GM12878 (cell line): ENCODE results near the gene TLX2. TPM values are rescaled to one million over a fixed set of nuclear protein-coding genes. Genes with fewer than 3 reads are reported as not detected.

Source experiments
- ATAC-seq: fragments of 200-7000 bp; cut with Tn5 transposase; 3 replicates; pipeline ENCODE4 v1.9.1; 2020; ENCODE audit warnings: mild to moderate bottlenecking, moderate library complexity
- BruUV-seq: library from RNA; stranded (reverse); fragments of 400-500 nt; replicated peaks from 2 replicates; lab custom pipeline; 2021; lab: Mats Ljungman, UMichigan
- CTCF ChIA-PET: fragments of 300-600 bp; sonication (Branson Sonifier 250); formaldehyde crosslinking; extraction: SDS; loops from one replicate; lab custom pipeline; 2021; ENCODE audit warnings: inconsistent platforms; lab: Yijun Ruan, JAX
- POLR2A ChIA-PET: fragments of 350-600 bp; formaldehyde crosslinking; extraction: SDS; loops from one replicate; lab custom pipeline; 2021; ENCODE audit warnings: inconsistent platforms; lab: Charles Lee
- RAD21 ChIA-PET: fragments of 300-600 bp; sonication (Branson Sonifier 250); formaldehyde crosslinking; loops from one replicate; lab custom pipeline; 2023; ENCODE audit warnings: antibody characterized with exemption; ENCODE audit not compliant: unreplicated experiment; lab: Charles Lee
- SMC1A ChIA-PET: fragments of 300-600 bp; sonication (Branson Sonifier 250); formaldehyde crosslinking; loops from one replicate; lab custom pipeline; 2023; ENCODE audit not compliant: unreplicated experiment, uncharacterized antibody; lab: Charles Lee
- DNase-seq: peaks from one replicate; pipeline ENCODE4 v3.0.0-alpha.2; 2011; ENCODE audit warnings: low read depth, low spot score
- FAIRE-seq: peaks from 3 replicates; lab custom pipeline; 2011; peaks lifted over from hg19 to GRCh38; lab: Jason Lieb, UNC
- H2AFZ ChIP-seq: 2 replicates; pipeline ENCODE4 v1.6.0; 2011; ENCODE audit warnings: low read depth, low read length, control low read depth; ENCODE audit not compliant: control insufficient read depth
- H3K27ac ChIP-seq: 2 replicates; pipeline ENCODE4 v1.5.1; 2011; ENCODE audit warnings: control low read depth; ENCODE audit not compliant: control insufficient read depth, insufficient read depth
- H3K27me3 ChIP-seq, 2 experiments: replicated peaks in 1 of 2; 2 replicates each; pipeline versions ENCODE4 v1.6.0 to v1.6.1; 2011; ENCODE audit warnings: low read length in 1 of 2; ENCODE audit not compliant: control insufficient read depth in 2 of 2, insufficient read depth in 2 of 2
- H3K36me3 ChIP-seq, 2 experiments: 2 replicates each; pipeline ENCODE4 v1.5.1; 2011; ENCODE audit warnings: low read length in 1 of 2; ENCODE audit not compliant: control insufficient read depth in 2 of 2, insufficient read depth in 2 of 2
- H3K4me1 ChIP-seq: 2 replicates; pipeline ENCODE4 v1.6.1; 2011; ENCODE audit warnings: mild to moderate bottlenecking, low read length, moderate library complexity, mixed read lengths; ENCODE audit not compliant: control insufficient read depth, insufficient read depth
- H3K4me2 ChIP-seq: 2 replicates; pipeline ENCODE4 v1.6.0; 2011; ENCODE audit warnings: control low read depth; ENCODE audit not compliant: control insufficient read depth, insufficient read depth
- H3K4me3 ChIP-seq: fragments of 200-600 bp; sonication (generic); 2 replicates; pipeline ENCODE4 v1.5.1; 2016
- H3K79me2 ChIP-seq: 2 replicates; pipeline ENCODE4 v1.6.0; 2011; ENCODE audit warnings: low read length; ENCODE audit not compliant: control insufficient read depth, insufficient read depth
- H3K9ac ChIP-seq: 2 replicates; pipeline ENCODE4 v1.8.0; 2011; ENCODE audit warnings: low read length, control low read depth, mixed read lengths; ENCODE audit not compliant: control insufficient read depth, insufficient read depth
- H3K9me3 ChIP-seq: replicated peaks from 3 replicates; pipeline ENCODE4 v1.5.1; 2011; ENCODE audit warnings: mild to moderate bottlenecking, low read length; ENCODE audit not compliant: control insufficient read depth, insufficient read depth
- H4K20me1 ChIP-seq: 2 replicates; pipeline ENCODE4 v1.6.0; 2011; ENCODE audit not compliant: control insufficient read depth, insufficient read depth
- ATF2 ChIP-seq: IDR thresholded peaks from 2 replicates; pipeline ENCODE4 v1.6.1; 2012; ENCODE audit warnings: low read length, inconsistent platforms
- BRCA1 ChIP-seq: IDR thresholded peaks from 2 replicates; pipeline ENCODE4 v1.6.1; 2011; ENCODE audit warnings: low read depth, low read length, improper control_type of control experiment
- CBFB ChIP-seq: IDR thresholded peaks from 2 replicates; pipeline ENCODE4 v1.6.1; 2016; ENCODE audit warnings: antibody characterized with exemption, low read depth
- CHD1 ChIP-seq: IDR thresholded peaks from 2 replicates; pipeline ENCODE4 v1.6.1; 2012; ENCODE audit warnings: low read depth, low read length, improper control_type of control experiment
- CHD4 ChIP-seq: fragments of 200-600 bp; sonication (generic); IDR thresholded peaks from 2 replicates; pipeline ENCODE4 v1.6.1; 2016; ENCODE audit warnings: mild to moderate bottlenecking
- EGR1 ChIP-seq, 2 experiments: IDR thresholded peaks; 1 replicate in 1 of 2; 2 replicates in 1 of 2; pipeline ENCODE4 v1.6.1; 2011 to 2012; ENCODE audit warnings: low read depth in 2 of 2, low read length in 2 of 2, borderline replicate concordance in 1 of 2, mild to moderate bottlenecking in 1 of 2, moderate library complexity in 1 of 2
- FOS ChIP-seq: IDR thresholded peaks from 3 replicates; pipeline ENCODE4 v1.6.1; 2011; ENCODE audit warnings: borderline replicate concordance; ENCODE audit not compliant: insufficient read length; ENCODE audit errors: extremely low read depth
- FOXK2 ChIP-seq: fragments of 450-650 bp; IDR thresholded peaks from 2 replicates; pipeline ENCODE4 v1.6.1; 2017; ENCODE audit warnings: mild to moderate bottlenecking, moderate library complexity
- HDGF ChIP-seq: fragments of 450-650 bp; IDR thresholded peaks from 2 replicates; pipeline ENCODE4 v1.6.1; 2016; ENCODE audit warnings: antibody characterized with exemption
- MEF2B ChIP-seq: fragments of 450-650 bp; IDR thresholded peaks from 2 replicates; pipeline ENCODE4 v1.6.1; 2018; ENCODE audit warnings: mild to moderate bottlenecking, moderate library complexity; ENCODE audit not compliant: partially characterized antibody, poor library complexity, severe bottlenecking
- MTA3 ChIP-seq: IDR thresholded peaks from 2 replicates; pipeline ENCODE4 v1.6.1; 2012; ENCODE audit warnings: low read length, inconsistent platforms, borderline replicate concordance
- NBN ChIP-seq: fragments of 450-650 bp; IDR thresholded peaks from 2 replicates; pipeline ENCODE4 v1.6.1; 2016
- NFYA ChIP-seq: IDR thresholded peaks from 2 replicates; pipeline ENCODE4 v1.6.1; 2011; ENCODE audit warnings: low read depth, mild to moderate bottlenecking, low read length, improper control_type of control experiment, borderline replicate concordance
- RAD21 ChIP-seq: IDR thresholded peaks from 2 replicates; pipeline ENCODE4 v1.6.1; 2011; ENCODE audit warnings: mild to moderate bottlenecking, low read depth, low read length, moderate library complexity; ENCODE audit not compliant: insufficient read depth
- SRF ChIP-seq, 2 experiments: IDR thresholded peaks; 2 replicates each; pipeline ENCODE4 v1.6.1; 2011; ENCODE audit warnings: low read depth in 2 of 2, low read length in 2 of 2, mild to moderate bottlenecking in 1 of 2, moderate library complexity in 1 of 2
- TAF1 ChIP-seq: IDR thresholded peaks from 2 replicates; pipeline ENCODE4 v1.6.1; 2011; ENCODE audit warnings: mild to moderate bottlenecking, low read depth, low read length, borderline replicate concordance
- TCF7 ChIP-seq: IDR thresholded peaks from 2 replicates; pipeline ENCODE4 v1.6.1; 2014; ENCODE audit warnings: antibody characterized with exemption, borderline replicate concordance
- WGBS: methylation state at CpG from one replicate; pipeline ENCODE4 v1.1.6; 2016; ENCODE audit warnings: low lambda C conversion rate; ENCODE audit not compliant: insufficient replicate concordance, insufficient coverage; ENCODE audit errors: missing lambda C conversion rate; 5-methylcytosine and 5-hydroxymethylcytosine counted together
- in situ Hi-C: fragments of 300-500 bp; cut with MboI; formaldehyde crosslinking; loops from 9 replicates; pipeline ENCODE4 v1.14.3; 2018; ENCODE audit warnings: mixed read lengths
- intact Hi-C: fragments of 100-400 bp; cut with micrococcal nuclease; formaldehyde crosslinking; loops from one replicate; pipeline ENCODE4 v1.14.2; 2022; ENCODE audit not compliant: unreplicated experiment
- polyA plus RNA-seq, 11 experiments: library from polyadenylated mRNA; depleted of rRNA in 4 of 11; unstranded in 6 of 11; stranded (reverse) in 5 of 11; fragments of >200 nt; fragmentation: Nextera tagmentation in 4 of 11; fragmentation: Illumina TruSeq in 1 of 11; extraction: Ambion mirVana in 4 of 11; extraction: Trizol in 1 of 11; gene quantifications; 1 replicate in 1 of 11; 2 replicates in 10 of 11; pipeline versions ENCODE4 v1.2.1 to v1.2.3, GENCODE V29; 2011 to 2016; ENCODE audit warnings: inconsistent platforms in 2 of 11, missing spikeins in 2 of 11, low read depth in 1 of 11
- total RNA-seq, 4 experiments: library from RNA; depleted of rRNA in 3 of 4; stranded (reverse); fragments of >200 nt in 3 of 4; fragmentation: Illumina TruSeq in 1 of 4; extraction: Trizol in 1 of 4; gene quantifications; 2 replicates each; pipeline versions ENCODE4 v1.2.1 to v1.2.3, GENCODE V29; 2013 to 2021
- TF ChIP-seq, protein P1 (sequence below): IDR thresholded peaks from 2 replicates; pipeline ENCODE4 v1.6.1; 2011; ENCODE audit warnings: borderline replicate concordance, low read depth, mild to moderate bottlenecking, moderate library complexity, mixed read lengths, low read length; ENCODE audit not compliant: insufficient read depth; ENCODE audit errors: extremely low read length

TLX2 gene
- total and polyA plus RNA-seq, 10 of the 15 experiments (the other 5 are each of a cell fraction or from before 2014, with no cell fraction given): 0.06 to 5.5 (median 3.6) TPM; not detected in 1

DNA sequence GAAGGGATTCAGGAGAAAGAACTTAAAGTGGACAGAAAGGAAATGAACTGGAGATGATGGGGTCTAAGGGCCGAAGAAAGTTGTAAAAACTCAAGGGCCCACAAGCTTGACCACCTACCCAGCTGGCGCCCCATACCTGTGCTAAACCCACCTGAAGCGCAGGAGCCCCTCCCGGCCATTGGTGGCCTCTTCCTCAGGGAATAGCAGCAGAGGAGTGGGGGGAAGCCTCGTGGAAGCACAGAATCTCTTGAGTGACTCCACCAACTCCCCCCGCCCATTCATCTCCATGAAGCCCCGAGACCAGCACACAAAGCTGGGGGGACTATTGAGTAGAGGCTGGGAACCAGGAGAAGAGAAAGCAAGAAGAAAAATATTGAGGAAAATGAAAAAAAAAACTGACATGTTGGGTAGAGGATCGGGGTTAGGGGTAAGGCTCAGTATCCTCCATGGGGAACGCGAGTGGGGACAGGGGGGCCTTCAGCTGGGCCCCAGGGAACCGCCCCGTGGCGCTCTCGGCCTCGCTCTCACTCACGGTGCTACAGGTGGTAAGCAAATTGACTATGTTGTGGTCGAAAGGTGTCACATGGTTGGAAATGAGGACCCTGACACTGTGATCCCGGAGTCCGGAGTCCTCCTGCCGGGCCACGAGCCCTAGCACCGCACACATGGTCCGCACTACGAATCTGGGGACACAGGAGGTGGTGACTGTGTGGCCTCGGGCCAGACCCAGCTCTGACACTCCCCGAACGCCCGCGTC, 14.5 kb downstream of the TLX2 start (continued):
- TF ChIP-seq RAD21 (0 out of 2 replicates have a peak, but pooled peaks have one; percentile 23), CBFB (no peak), NBN (no peak), NFYA (no peak), BRCA1 (no peak), CHD4 (no peak)
- TF ChIP-seq, protein P1, sequence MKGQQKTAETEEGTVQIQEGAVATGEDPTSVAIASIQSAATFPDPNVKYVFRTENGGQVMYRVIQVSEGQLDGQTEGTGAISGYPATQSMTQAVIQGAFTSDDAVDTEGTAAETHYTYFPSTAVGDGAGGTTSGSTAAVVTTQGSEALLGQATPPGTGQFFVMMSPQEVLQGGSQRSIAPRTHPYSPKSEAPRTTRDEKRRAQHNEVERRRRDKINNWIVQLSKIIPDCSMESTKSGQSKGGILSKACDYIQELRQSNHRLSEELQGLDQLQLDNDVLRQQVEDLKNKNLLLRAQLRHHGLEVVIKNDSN: peak; percentile 34

- Histone ChIP-seq H3K36me3 (peaks cover 19 to 43% of the 10 kb centered on the region in 2 experiments), H3K79me2 (peaks cover 50% of the 10 kb centered on the region), H4K20me1 (no peaks in the 10 kb centered on the region), H2AFZ (peak within 1 kb of the TSS; percentile 84), H3K4me1 (peaks cover 33% of the 10 kb centered on the region), H3K9me3 (no peaks in the 10 kb centered on the region), H3K27me3 (no peaks in the 10 kb centered on the region), H3K27ac (peak within 1 kb of the TSS; percentile 96), H3K4me3 (peak within 1 kb of the TSS; percentile 94), H3K4me2 (peak within 1 kb of the TSS; percentile 95), H3K9ac (peak within 1 kb of the TSS; percentile 98)
- WGBS: under 1% methylated on average over 81 of the region's 87 CpGs
- RAD21 ChIA-PET: interaction anchor here (1.1 to 7.5 kb wide), 15 partner anchors 9 to 108 kb away, joined by 3 to 158 read pairs (median 12); partner anchors contain the start of genes C2orf81, CCDC142, LOXL3 and PCGF1
- FAIRE-seq (peak; percentile 96), ATAC-seq (peak; percentile 90), DNase-seq (peak; percentile 96)
- CTCF ChIA-PET: interaction anchor here (0.7 to 10.4 kb wide), 9 partner anchors 16 to 71 kb away, joined by 3 to 226 read pairs (median 11); partner anchors contain the start of genes CCDC142, PCGF1, TTC31 and WBP1
- POLR2A ChIA-PET: interaction anchor here (0.8 to 5.4 kb wide), 15 partner anchors 9 to 74 kb away, joined by 3 to 66 read pairs (median 8); partner anchors contain the start of genes CCDC142, INO80B, PCGF1 and TTC31
- BruUV-seq: no TSS peak
- in situ Hi-C loops (no loop called here), intact Hi-C loops (loop anchor here (1.0 kb wide), 5 partner anchors 22 to 75 kb away; partner anchors contain the start of genes DOK1, PCGF1 and WBP1)
- SMC1A ChIA-PET: interaction anchor here (1.2 to 9.9 kb wide), 11 partner anchors 10 to 89 kb away, joined by 3 to 208 read pairs (median 13); partner anchors contain the start of gene PCGF1
- TF ChIP-seq SRF (IDR thresholded peaks at IDR 0.05; ENCODE audit: low read depth in 2 of 2, low read length in 2 of 2) (peak in 1 of 2 experiments; percentile 53; a peak in 1 of 4 replicates), TAF1 (peak; percentile 98), HDGF (peak; percentile 76; the same call in 1 of the 2 replicates), MEF2B (peak; percentile 46), FOS (no peak), TCF7 (peak; percentile 73; the same call in 1 of the 2 replicates), CHD1 (no peak), FOXK2 (peak; percentile 38; the same call in 1 of the 2 replicates), EGR1 (IDR thresholded peaks at IDR 0.05; ENCODE audit: borderline replicate concordance in 1 of 2, low read depth in 2 of 2, low read length in 2 of 2) (no peak; a peak in 1 of 3 replicates), ATF2 (no peak), MTA3 (no peak)
These were observed 15.3 kb downstream of the TLX2 start, which contains the start of the genes AUP1 and HTRA2 for GRCh38 chr2:74529357-74530238. Gene AUP1 (minus strand): TSS chr2:74529706. CDS start chr2:74529629, 77 bp downstream. Gene HTRA2 (plus strand): TSS chr2:74529933. CDS start chr2:74530007, 74 bp downstream.
